HepG2 (cell line): ENCODE data around the gene STK32C. TPM values are rescaled to one million over a fixed set of nuclear protein-coding genes. Genes with fewer than 3 reads are reported as not detected.

Experiments used
- ATAC-seq: fragments of 200-7000 bp; cut with Tn5 transposase; 3 replicates; pipeline ENCODE4 v1.9.1; 2020; ENCODE audit warnings: mild to moderate bottlenecking, moderate library complexity
- BruUV-seq: library from RNA; stranded (reverse); fragments of 400-500 nt; replicated peaks from 2 replicates; lab custom pipeline; 2021; lab: Mats Ljungman, UMichigan
- CTCF ChIA-PET: fragments of 300-600 bp; formaldehyde crosslinking; extraction: SDS; loops from one replicate; lab custom pipeline; 2021; ENCODE audit warnings: low total read pairs, inconsistent platforms, low intra/inter-chr PET ratio; lab: Yijun Ruan, JAX
- POLR2A ChIA-PET: fragments of 350-600 bp; sonication (Branson Sonifier 250); formaldehyde crosslinking; loops from one replicate; lab custom pipeline; 2020; ENCODE audit warnings: antibody characterized with exemption, inconsistent platforms; lab: Yijun Ruan, JAX
- DNase-seq: peaks from one replicate; pipeline ENCODE4 v3.0.0-alpha.2; 2015; ENCODE audit warnings: low spot score
- FAIRE-seq: peaks from 3 replicates; lab custom pipeline; 2011; peaks lifted over from hg19 to GRCh38; lab: Jason Lieb, UNC
- H2AFZ ChIP-seq: one replicate; pipeline ENCODE4 v1.6.1; 2011; ENCODE audit warnings: low read length, inconsistent platforms
- H3K27ac ChIP-seq: fragments of 300-600 bp; 3 replicates; pipeline ENCODE4 v1.8.0; 2011; ENCODE audit warnings: mixed run types, mild to moderate bottlenecking, mixed read lengths, low read length, inconsistent platforms; ENCODE audit not compliant: insufficient read depth; ENCODE audit errors: extremely low read length
- H3K27me3 ChIP-seq, 2 experiments: fragments of 200-600 bp in 1 of 2; 2 replicates in 1 of 2; 3 replicates in 1 of 2; pipeline versions ENCODE4 v1.6.0 to v1.8.0; 2011; ENCODE audit warnings: low read length in 2 of 2, mild to moderate bottlenecking in 2 of 2, moderate library complexity in 2 of 2, inconsistent platforms in 1 of 2; ENCODE audit not compliant: insufficient read depth in 2 of 2, control insufficient read depth in 1 of 2
- H3K36me3 ChIP-seq, 2 experiments: fragments of 200-600 bp in 1 of 2; replicated peaks in 1 of 2; 2 replicates in 1 of 2; 3 replicates in 1 of 2; pipeline versions ENCODE4 v1.5.1 to v1.8.0; 2011; ENCODE audit warnings: low read length in 2 of 2, inconsistent platforms in 1 of 2; ENCODE audit not compliant: insufficient read depth in 2 of 2, control insufficient read depth in 1 of 2
- H3K4me1 ChIP-seq: 2 replicates; pipeline ENCODE4 v1.5.1; 2012; ENCODE audit warnings: low read length, inconsistent platforms; ENCODE audit not compliant: insufficient read depth
- H3K4me2 ChIP-seq: 2 replicates; pipeline ENCODE4 v1.6.0; 2011; ENCODE audit warnings: low read depth, low read length, inconsistent platforms
- H3K4me3 ChIP-seq, 3 experiments: fragments of 200-600 bp in 1 of 3; sonication (generic), shearing (Covaris generic) in 1 of 3; replicated peaks in 1 of 3; 2 replicates each; pipeline ENCODE4 v1.5.1; 2011 to 2016; ENCODE audit warnings: low read length in 3 of 3, inconsistent platforms in 2 of 3, low read depth in 2 of 3, mild to moderate bottlenecking in 2 of 3, control low read depth in 1 of 3, mixed read lengths in 1 of 3; ENCODE audit not compliant: insufficient read depth in 1 of 3
- H3K79me2 ChIP-seq: one replicate; pipeline ENCODE4 v1.6.1; 2011; ENCODE audit warnings: low read length, inconsistent platforms; ENCODE audit not compliant: insufficient read depth
- H3K9ac ChIP-seq: 2 replicates; pipeline ENCODE4 v1.6.0; 2011; ENCODE audit warnings: mild to moderate bottlenecking, low read depth, low read length, inconsistent platforms; ENCODE audit not compliant: insufficient read depth
- H3K9me3 ChIP-seq: 2 replicates; pipeline ENCODE4 v1.5.1; 2012; ENCODE audit warnings: mild to moderate bottlenecking, low read length
- H4K20me1 ChIP-seq: 2 replicates; pipeline ENCODE4 v1.6.0; 2011; ENCODE audit warnings: inconsistent platforms, mild to moderate bottlenecking, low read length, moderate library complexity; ENCODE audit not compliant: insufficient read depth
- FOXK1 ChIP-seq: sonication (generic); formaldehyde crosslinking; IDR thresholded peaks from 2 replicates; pipeline ENCODE4 v1.4.0; 2020; ENCODE audit warnings: low read depth, missing genetic modification reagents, borderline replicate concordance
- GATAD2A ChIP-seq: IDR thresholded peaks from 2 replicates; pipeline ENCODE4 v1.6.1; 2016
- HNRNPH1 ChIP-seq: fragments of 200-400 bp; formaldehyde crosslinking; optimal IDR thresholded peaks from 2 replicates; pipeline ENCODE3; 2017; ENCODE audit warnings: mild to moderate bottlenecking, low read depth, low read length
- KLF11 ChIP-seq: IDR thresholded peaks from 2 replicates; pipeline ENCODE4 v1.6.1; 2016; ENCODE audit warnings: missing compliant biosample characterization
- KLF9 ChIP-seq: IDR thresholded peaks from 2 replicates; pipeline ENCODE4 v1.6.1; 2016; ENCODE audit warnings: low read depth
- MAX ChIP-seq: IDR thresholded peaks from 2 replicates; pipeline ENCODE4 v1.6.1; 2012; ENCODE audit warnings: inconsistent platforms
- MLXIP ChIP-seq: sonication (generic); formaldehyde crosslinking; IDR thresholded peaks from 2 replicates; pipeline ENCODE4 v1.9.0; 2021; ENCODE audit warnings: missing genetic modification reagents, borderline replicate concordance
- RBM39 ChIP-seq: fragments of 200-400 bp; formaldehyde crosslinking; IDR thresholded peaks from one replicate; pipeline ENCODE4 v1.6.1; 2018; ENCODE audit warnings: antibody characterized with exemption, mild to moderate bottlenecking, low read depth, low read length; ENCODE audit not compliant: poor library complexity, severe bottlenecking
- REXO4 ChIP-seq: sonication (generic); formaldehyde crosslinking; IDR thresholded peaks from 2 replicates; pipeline ENCODE4 v1.8.0; 2022; ENCODE audit warnings: missing genetic modification reagents, mild to moderate bottlenecking, borderline replicate concordance
- TP53 ChIP-seq: sonication (generic); formaldehyde crosslinking; conservative IDR thresholded peaks from 2 replicates; pipeline ENCODE4 v1.4.0; 2020; ENCODE audit warnings: missing genetic modification reagents
- ZKSCAN8 ChIP-seq: IDR thresholded peaks from 2 replicates; pipeline ENCODE4 v1.6.1; 2016; ENCODE audit warnings: borderline replicate concordance, missing genetic modification reagents, missing compliant biosample characterization
- ZNF224 ChIP-seq: sonication (generic); formaldehyde crosslinking; IDR thresholded peaks from 2 replicates; pipeline ENCODE4 v1.5.0; 2020; ENCODE audit warnings: mild to moderate bottlenecking, missing genetic modification reagents
- WGBS: methylation state at CpG from one replicate; pipeline ENCODE4 v1.1.6; 2017; ENCODE audit warnings: low lambda C conversion rate; 5-methylcytosine and 5-hydroxymethylcytosine counted together
- in situ Hi-C: cut with HindIII; loops from 2 replicates; pipeline ENCODE4 v1.10.0; 2017; ENCODE audit warnings: low pct_unique_long_range_greater_than_20kb; ENCODE audit not compliant: extremely low pct_ligation_motif_present
- intact Hi-C: fragments of 100-400 bp; cut with micrococcal nuclease; formaldehyde crosslinking; loops from one replicate; pipeline ENCODE4 v1.10.0; 2022; ENCODE audit not compliant: unreplicated experiment
- polyA plus RNA-seq, 8 experiments: library from polyadenylated mRNA; depleted of rRNA in 3 of 8; stranded (reverse) in 7 of 8; unstranded in 1 of 8; fragments of >200 nt; fragmentation: Illumina TruSeq in 4 of 8; extraction: Trizol in 4 of 8; gene quantifications; 2 replicates each; pipeline versions ENCODE4 v1.2.1 to v1.2.3, GENCODE V29; 2011 to 2016; ENCODE audit warnings: low read depth in 4 of 8, missing spikeins in 1 of 8, mixed read lengths in 1 of 8; ENCODE audit not compliant: insufficient read depth in 1 of 8
- total RNA-seq, 5 experiments: library from RNA; depleted of rRNA; stranded (reverse); fragments of >200 nt; fragmentation: Illumina TruSeq; extraction: Trizol; gene quantifications; 2 replicates each; pipeline ENCODE4 v1.2.3, GENCODE V29; 2016; ENCODE audit warnings: low read depth in 1 of 5
- TF ChIP-seq, protein P1 (sequence below): sonication (generic); formaldehyde crosslinking; IDR thresholded peaks from 2 replicates; pipeline ENCODE4 v1.4.0; 2020; ENCODE audit warnings: mild to moderate bottlenecking, missing genetic modification reagents

STK32C gene
- total and polyA plus RNA-seq, 2 of the 13 experiments (the other 11 are each of a cell fraction or from before 2014, with no cell fraction given) = 10.9 to 19.4 TPM

- POLR2A ChIA-PET = interaction anchor here (1.2 kb wide), 1 partner anchor 30 kb away, joined by 3 read pairs; no protein-coding TSS in a partner anchor
- in situ Hi-C loops = no loop called here
- ATAC-seq (peak; percentile 76), FAIRE-seq (no peak), DNase-seq (no peak)
- intact Hi-C loops = no loop called here
- Histone ChIP-seq H4K20me1 (no peaks in the 10 kb centered on the region), H3K27me3 (no peaks in the 10 kb centered on the region; a peak in 2 of 5 replicates), H3K4me1 (peaks cover 21% of the 10 kb centered on the region), H2AFZ (no peak overlapping the region), H3K79me2 (no peaks in the 10 kb centered on the region), H3K4me3 (peak overlapping the region in 1 of 3 experiments; percentile 58; a peak in 2 of 6 replicates), H3K9me3 (no peaks in the 10 kb centered on the region), H3K27ac (no peak overlapping the region), H3K4me2 (peak overlapping the region; percentile 68), H3K9ac (no peak overlapping the region), H3K36me3 (no peaks in the 10 kb centered on the region)
- 48% methylated on average over 18 of the region's 36 CpGs for WGBS
- CTCF ChIA-PET = no interaction called here
- no TSS peak for BruUV-seq
- TF ChIP-seq, protein P1, sequence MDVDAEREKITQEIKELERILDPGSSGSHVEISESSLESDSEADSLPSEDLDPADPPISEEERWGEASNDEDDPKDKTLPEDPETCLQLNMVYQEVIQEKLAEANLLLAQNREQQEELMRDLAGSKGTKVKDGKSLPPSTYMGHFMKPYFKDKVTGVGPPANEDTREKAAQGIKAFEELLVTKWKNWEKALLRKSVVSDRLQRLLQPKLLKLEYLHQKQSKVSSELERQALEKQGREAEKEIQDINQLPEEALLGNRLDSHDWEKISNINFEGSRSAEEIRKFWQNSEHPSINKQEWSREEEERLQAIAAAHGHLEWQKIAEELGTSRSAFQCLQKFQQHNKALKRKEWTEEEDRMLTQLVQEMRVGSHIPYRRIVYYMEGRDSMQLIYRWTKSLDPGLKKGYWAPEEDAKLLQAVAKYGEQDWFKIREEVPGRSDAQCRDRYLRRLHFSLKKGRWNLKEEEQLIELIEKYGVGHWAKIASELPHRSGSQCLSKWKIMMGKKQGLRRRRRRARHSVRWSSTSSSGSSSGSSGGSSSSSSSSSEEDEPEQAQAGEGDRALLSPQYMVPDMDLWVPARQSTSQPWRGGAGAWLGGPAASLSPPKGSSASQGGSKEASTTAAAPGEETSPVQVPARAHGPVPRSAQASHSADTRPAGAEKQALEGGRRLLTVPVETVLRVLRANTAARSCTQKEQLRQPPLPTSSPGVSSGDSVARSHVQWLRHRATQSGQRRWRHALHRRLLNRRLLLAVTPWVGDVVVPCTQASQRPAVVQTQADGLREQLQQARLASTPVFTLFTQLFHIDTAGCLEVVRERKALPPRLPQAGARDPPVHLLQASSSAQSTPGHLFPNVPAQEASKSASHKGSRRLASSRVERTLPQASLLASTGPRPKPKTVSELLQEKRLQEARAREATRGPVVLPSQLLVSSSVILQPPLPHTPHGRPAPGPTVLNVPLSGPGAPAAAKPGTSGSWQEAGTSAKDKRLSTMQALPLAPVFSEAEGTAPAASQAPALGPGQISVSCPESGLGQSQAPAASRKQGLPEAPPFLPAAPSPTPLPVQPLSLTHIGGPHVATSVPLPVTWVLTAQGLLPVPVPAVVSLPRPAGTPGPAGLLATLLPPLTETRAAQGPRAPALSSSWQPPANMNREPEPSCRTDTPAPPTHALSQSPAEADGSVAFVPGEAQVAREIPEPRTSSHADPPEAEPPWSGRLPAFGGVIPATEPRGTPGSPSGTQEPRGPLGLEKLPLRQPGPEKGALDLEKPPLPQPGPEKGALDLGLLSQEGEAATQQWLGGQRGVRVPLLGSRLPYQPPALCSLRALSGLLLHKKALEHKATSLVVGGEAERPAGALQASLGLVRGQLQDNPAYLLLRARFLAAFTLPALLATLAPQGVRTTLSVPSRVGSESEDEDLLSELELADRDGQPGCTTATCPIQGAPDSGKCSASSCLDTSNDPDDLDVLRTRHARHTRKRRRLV (CRISPR knock-in tag) = no peak
- TF ChIP-seq ZKSCAN8 = no peak
- peak; percentile 44; the same call in 1 of the 2 replicates for TF ChIP-seq MAX
- no peak for TF ChIP-seq TP53 (CRISPR knock-in tag)
- TF ChIP-seq REXO4 (CRISPR knock-in tag) = no peak
- no peak for TF ChIP-seq ZNF224 (CRISPR knock-in tag)
- TF ChIP-seq MLXIP (CRISPR knock-in tag) = no peak
- TF ChIP-seq RBM39 = no peak
- TF ChIP-seq KLF9 (CRISPR knock-in tag) = 0 out of 2 replicates have a peak, but pooled peaks have one; percentile 41
- no peak for TF ChIP-seq GATAD2A (CRISPR knock-in tag)
- no peak for TF ChIP-seq HNRNPH1
- no peak for TF ChIP-seq FOXK1 (CRISPR knock-in tag)
- no peak for TF ChIP-seq KLF11 (CRISPR knock-in tag)
Observed at GRCh38 chr10:132282667-132283603, 24.8 kb downstream of the STK32C start.
